NCI-H2029 treated with DMSO at 0.1 percent for 48 hours (cell line): ENCODE measurements around the gene DUSP22.

ENCODE experiments used
- DNase-seq: peaks from one replicate; lab custom pipeline; 2025; lab: John Stamatoyannopoulos, UW

The DUSP22 gene

GRCh38 chr6:397056-397455 lies 104.8 kb downstream of the DUSP22 start:
- DNase-seq, result no peak

GRCh38 chr6:397604-398003 lies 105.3 kb downstream of the DUSP22 start:
- no peak for DNase-seq

GRCh38 chr6:398065-398464 lies 105.8 kb downstream of the DUSP22 start:
- no peak for DNase-seq

GRCh38 chr6:398558-399078 lies 106.3 kb downstream of the DUSP22 start:
- DNase-seq, result no peak

- DNase-seq, result no peak
These were observed 107.7 kb downstream of the DUSP22 start for GRCh38 chr6:399785-400534.

GRCh38 chr6:400815-401214 lies 108.5 kb downstream of the DUSP22 start:
- no peak for DNase-seq
